Prostate gland (tissue), 2 donors: ENCODE results near the gene GBX1.

Experiments
- POLR2A ChIP-seq: fragments of 450-650 bp; IDR thresholded peaks from one replicate; pipeline ENCODE4 v1.6.1; 2016; ENCODE audit warnings: antibody characterized with exemption, mild to moderate bottlenecking
- POLR2AphosphoS5 ChIP-seq: sonication (generic); formaldehyde crosslinking; IDR thresholded peaks from one replicate; pipeline ENCODE4 v1.6.1; 2017; ENCODE audit warnings: antibody characterized with exemption
- TF ChIP-seq, protein P1 (sequence below), 4 experiments: fragments of 200-600 bp in 2 of 4; fragments of 450-650 bp in 2 of 4; sonication (generic) in 2 of 4; IDR thresholded peaks; 1 replicate in 3 of 4; 2 replicates in 1 of 4; pipeline ENCODE4 v1.5.1; 2016 to 2019; ENCODE audit warnings: antibody characterized with exemption in 4 of 4, mild to moderate bottlenecking in 2 of 4, moderate library complexity in 2 of 4

DNA sequence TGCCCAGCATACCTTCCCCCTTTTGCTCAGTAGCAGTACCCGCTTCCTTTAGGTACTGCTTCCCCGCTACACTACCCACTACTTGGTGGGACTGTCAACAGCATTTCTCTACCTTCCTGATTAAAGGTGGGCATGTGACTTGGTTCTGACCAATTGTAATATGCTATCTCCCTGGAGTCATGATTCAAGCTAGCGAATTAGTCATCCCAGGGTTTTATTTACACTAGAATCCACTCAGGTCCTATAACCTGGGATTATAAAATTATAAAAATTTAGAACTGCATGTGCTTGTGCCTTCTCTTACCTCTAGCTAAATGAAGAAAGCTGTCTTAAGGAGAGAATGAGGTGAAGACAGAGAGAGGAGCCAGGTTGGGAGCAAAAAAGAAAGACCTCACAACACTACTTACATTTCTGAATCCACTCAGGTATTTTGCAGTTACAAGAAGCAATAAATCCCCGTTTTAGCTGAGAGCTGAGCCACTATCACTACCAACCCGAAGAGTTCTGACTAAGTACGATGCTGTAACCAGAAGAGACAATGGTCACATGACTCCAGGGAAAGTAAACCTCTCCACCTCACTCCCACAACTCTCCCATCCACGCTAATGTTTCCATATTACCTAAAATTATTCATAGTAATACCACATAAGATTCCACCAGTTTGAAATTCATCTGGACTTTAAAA, 9.7 kb downstream of the GBX1 start:
- TF ChIP-seq, protein P1, sequence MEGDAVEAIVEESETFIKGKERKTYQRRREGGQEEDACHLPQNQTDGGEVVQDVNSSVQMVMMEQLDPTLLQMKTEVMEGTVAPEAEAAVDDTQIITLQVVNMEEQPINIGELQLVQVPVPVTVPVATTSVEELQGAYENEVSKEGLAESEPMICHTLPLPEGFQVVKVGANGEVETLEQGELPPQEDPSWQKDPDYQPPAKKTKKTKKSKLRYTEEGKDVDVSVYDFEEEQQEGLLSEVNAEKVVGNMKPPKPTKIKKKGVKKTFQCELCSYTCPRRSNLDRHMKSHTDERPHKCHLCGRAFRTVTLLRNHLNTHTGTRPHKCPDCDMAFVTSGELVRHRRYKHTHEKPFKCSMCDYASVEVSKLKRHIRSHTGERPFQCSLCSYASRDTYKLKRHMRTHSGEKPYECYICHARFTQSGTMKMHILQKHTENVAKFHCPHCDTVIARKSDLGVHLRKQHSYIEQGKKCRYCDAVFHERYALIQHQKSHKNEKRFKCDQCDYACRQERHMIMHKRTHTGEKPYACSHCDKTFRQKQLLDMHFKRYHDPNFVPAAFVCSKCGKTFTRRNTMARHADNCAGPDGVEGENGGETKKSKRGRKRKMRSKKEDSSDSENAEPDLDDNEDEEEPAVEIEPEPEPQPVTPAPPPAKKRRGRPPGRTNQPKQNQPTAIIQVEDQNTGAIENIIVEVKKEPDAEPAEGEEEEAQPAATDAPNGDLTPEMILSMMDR (IDR thresholded peaks at IDR 0.05), result no peak
- no peak for TF ChIP-seq POLR2A
- TF ChIP-seq POLR2AphosphoS5, result no peak
